Measurements from ENCODE around the gene ARHGEF37.

Gene ARHGEF37

GRCh38 chr5:149599375-149599774, 18.1 kb downstream of the ARHGEF37 start:
- no CpG with 5 or more reads among the region's 4 CpGs for WGBS (ENCODE audit: insufficient coverage, insufficient read length)
- no peaks in the 10 kb centered on the region for H3K9me3 ChIP-seq (ENCODE audit: control insufficient read depth, insufficient read depth, low read length)
- peaks cover 1% of the 10 kb centered on the region; the same call in 1 of the 2 replicates for H3K4me1 ChIP-seq (ENCODE audit: control insufficient read depth, insufficient read depth, low read length)
- H3K36me3 ChIP-seq (ENCODE audit: control insufficient read depth, insufficient read depth, low read length): no peaks in the 10 kb centered on the region
- no peaks in the 10 kb centered on the region for H3K27me3 ChIP-seq (ENCODE audit: control insufficient read depth, insufficient read depth, low read length)
- no peak overlapping the region for H3K4me3 ChIP-seq (ENCODE audit: low read length)
- DNase-seq (ENCODE audit: low read depth, low spot score): no peak
- H3K27ac ChIP-seq (ENCODE audit: low read length): no peak overlapping the region

DNA sequence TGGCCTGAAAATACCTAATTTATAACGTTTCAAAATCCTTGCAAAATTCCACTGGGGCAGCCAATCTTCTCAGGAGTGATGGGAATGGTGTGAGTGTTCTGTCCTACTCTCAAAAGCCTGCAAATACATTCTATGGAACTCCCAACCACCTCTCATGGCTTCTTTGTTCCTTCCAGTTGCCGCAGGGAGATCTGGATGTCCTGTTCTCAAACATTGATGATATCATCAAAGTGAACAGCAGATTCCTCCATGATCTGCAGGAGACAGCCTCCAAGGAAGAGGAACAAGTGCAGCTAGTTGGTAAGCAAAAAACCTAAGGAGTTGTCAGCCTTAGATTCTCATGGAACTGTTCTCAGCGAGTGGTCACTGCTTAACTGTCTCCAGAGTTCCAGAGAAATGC, 19.6 kb downstream of the ARHGEF37 start:
- H3K4me1 ChIP-seq (ENCODE audit: control insufficient read depth, insufficient read depth, low read length): peaks cover 1% of the 10 kb centered on the region; the same call in 1 of the 2 replicates
- H3K9me3 ChIP-seq (ENCODE audit: control insufficient read depth, insufficient read depth, low read length): no peaks in the 10 kb centered on the region
- no peak overlapping the region for H3K4me3 ChIP-seq (ENCODE audit: low read length)
- WGBS (ENCODE audit: insufficient coverage, insufficient read length): no CpG with 5 or more reads among the region's 3 CpGs
- H3K27me3 ChIP-seq (ENCODE audit: control insufficient read depth, insufficient read depth, low read length): no peaks in the 10 kb centered on the region
- H3K27ac ChIP-seq (ENCODE audit: low read length): no peak overlapping the region
- no peaks in the 10 kb centered on the region for H3K36me3 ChIP-seq (ENCODE audit: control insufficient read depth, insufficient read depth, low read length)
- DNase-seq (ENCODE audit: low read depth, low spot score): no peak

DNA sequence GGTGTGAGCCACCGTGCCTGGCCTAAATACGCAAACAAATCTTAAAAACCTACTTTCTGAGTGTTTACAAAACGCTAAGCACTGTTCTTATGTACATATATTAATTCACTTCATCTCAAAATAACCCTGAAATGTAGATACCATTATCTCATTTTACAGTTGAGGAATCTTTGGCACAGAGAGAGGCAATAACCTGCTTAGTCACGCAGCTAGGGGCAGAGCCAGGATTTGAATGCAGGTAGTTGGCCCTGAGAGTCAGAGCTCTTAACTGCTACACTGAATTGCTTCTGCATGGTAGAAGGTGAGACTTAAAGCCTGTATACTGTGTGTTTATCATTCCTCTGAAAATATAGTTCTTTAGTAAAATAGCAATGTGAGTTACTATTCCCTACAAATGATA, 21.9 kb downstream of the ARHGEF37 start:
- H3K4me3 ChIP-seq (ENCODE audit: low read length): no peak overlapping the region
- no peak overlapping the region for H3K27ac ChIP-seq (ENCODE audit: low read length)
- no peaks in the 10 kb centered on the region for H3K9me3 ChIP-seq (ENCODE audit: control insufficient read depth, insufficient read depth, low read length)
- no peaks in the 10 kb centered on the region for H3K27me3 ChIP-seq (ENCODE audit: control insufficient read depth, insufficient read depth, low read length)
- H3K4me1 ChIP-seq (ENCODE audit: control insufficient read depth, insufficient read depth, low read length): peaks cover 1% of the 10 kb centered on the region; the same call in 1 of the 2 replicates
- WGBS (ENCODE audit: insufficient coverage, insufficient read length): 100% methylated on average over 1 of the region's 4 CpGs
- DNase-seq (ENCODE audit: low read depth, low spot score): no peak
- no peaks in the 10 kb centered on the region for H3K36me3 ChIP-seq (ENCODE audit: control insufficient read depth, insufficient read depth, low read length)

DNA sequence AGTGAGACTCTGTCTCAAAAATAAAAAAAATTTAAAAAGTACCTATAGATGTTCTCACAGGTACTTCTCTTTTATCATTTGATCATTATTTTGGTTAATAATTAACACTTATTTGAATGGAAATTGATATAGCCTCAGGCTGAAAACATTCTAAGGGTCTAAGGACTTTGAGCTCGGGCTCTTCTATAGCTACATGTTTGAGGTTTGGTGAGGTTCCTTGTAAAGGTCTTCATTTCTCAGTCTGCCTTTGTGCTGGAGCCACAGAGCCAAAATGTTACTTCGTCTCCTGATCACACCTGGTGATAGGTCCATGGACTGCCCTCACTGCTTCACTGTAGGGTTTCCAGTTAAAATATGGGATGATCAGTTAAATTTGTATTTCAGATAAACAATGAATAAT, 22.6 kb downstream of the ARHGEF37 start:
- no peaks in the 10 kb centered on the region for H3K9me3 ChIP-seq (ENCODE audit: control insufficient read depth, insufficient read depth, low read length)
- H3K27me3 ChIP-seq (ENCODE audit: control insufficient read depth, insufficient read depth, low read length): no peaks in the 10 kb centered on the region
- H3K4me3 ChIP-seq (ENCODE audit: low read length): no peak overlapping the region
- no CpG with 5 or more reads among the region's 2 CpGs for WGBS (ENCODE audit: insufficient coverage, insufficient read length)
- H3K4me1 ChIP-seq (ENCODE audit: control insufficient read depth, insufficient read depth, low read length): peaks cover 1% of the 10 kb centered on the region; the same call in 1 of the 2 replicates
- DNase-seq (ENCODE audit: low read depth, low spot score): no peak
- no peaks in the 10 kb centered on the region for H3K36me3 ChIP-seq (ENCODE audit: control insufficient read depth, insufficient read depth, low read length)
- H3K27ac ChIP-seq (ENCODE audit: low read length): no peak overlapping the region

GRCh38 chr5:149604321-149604720, 23.0 kb downstream of the ARHGEF37 start:
- WGBS (ENCODE audit: insufficient coverage, insufficient read length): no CpG with 5 or more reads among the region's 1 CpG
- Histone ChIP-seq H3K4me1 (ENCODE audit: control insufficient read depth, insufficient read depth, low read length) (no peaks in the 10 kb centered on the region), H3K9me3 (ENCODE audit: control insufficient read depth, insufficient read depth, low read length) (no peaks in the 10 kb centered on the region)

DNA sequence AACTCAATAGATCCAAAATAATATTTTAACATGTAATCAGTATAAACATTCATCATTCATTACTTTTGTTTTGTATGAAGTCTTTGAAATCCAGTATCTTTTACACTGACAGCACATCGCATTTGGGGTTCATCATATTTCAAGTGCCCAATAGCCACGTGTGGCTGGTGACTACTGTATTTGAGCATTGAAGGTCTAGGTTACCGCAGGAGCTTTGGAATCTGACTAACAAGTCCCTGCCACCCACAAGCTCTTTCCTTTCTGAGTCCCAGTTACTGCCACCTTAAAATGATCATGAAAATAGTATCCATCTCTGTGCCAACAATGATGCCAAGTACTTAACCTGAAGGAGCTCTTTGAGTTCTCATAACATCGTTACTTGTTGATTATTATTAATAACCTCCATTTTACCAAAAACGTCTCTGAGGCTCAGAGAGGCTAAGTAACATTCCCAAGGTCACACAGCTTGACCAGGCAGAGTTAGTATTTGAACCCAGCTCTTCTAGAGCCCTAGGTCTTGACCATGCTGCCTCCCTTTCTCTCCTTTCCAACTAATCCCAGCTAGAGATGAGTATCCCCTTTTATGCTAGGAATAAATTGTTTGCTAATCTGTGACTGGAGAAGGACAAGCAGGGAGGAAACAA, 24.2 kb downstream of the ARHGEF37 start:
- no peak for DNase-seq (ENCODE audit: low read depth, low spot score)
- Histone ChIP-seq H3K27me3 (ENCODE audit: control insufficient read depth, insufficient read depth, low read length) (no peaks in the 10 kb centered on the region), H3K4me1 (ENCODE audit: control insufficient read depth, insufficient read depth, low read length) (no peaks in the 10 kb centered on the region), H3K9me3 (ENCODE audit: control insufficient read depth, insufficient read depth, low read length) (no peaks in the 10 kb centered on the region; the same call in 1 of the 2 replicates), H3K27ac (ENCODE audit: low read length) (no peak overlapping the region), H3K4me3 (ENCODE audit: low read length) (no peak overlapping the region), H3K36me3 (ENCODE audit: control insufficient read depth, insufficient read depth, low read length) (no peaks in the 10 kb centered on the region)
- WGBS (ENCODE audit: insufficient coverage, insufficient read length): no CpG with 5 or more reads among the region's 5 CpGs

More at GRCh38 chr5:149604321-149604720, 23.0 kb downstream of the ARHGEF37 start:
- Histone ChIP-seq H3K36me3 (ENCODE audit: control insufficient read depth, insufficient read depth, low read length) (no peaks in the 10 kb centered on the region), H3K4me3 (ENCODE audit: low read length) (no peak overlapping the region), H3K27me3 (ENCODE audit: control insufficient read depth, insufficient read depth, low read length) (no peaks in the 10 kb centered on the region), H3K27ac (ENCODE audit: low read length) (no peak overlapping the region)
- DNase-seq (ENCODE audit: low read depth, low spot score): no peak

GRCh38 chr5:149605998-149606724, 24.9 kb downstream of the ARHGEF37 start:
- no peak overlapping the region for H3K4me3 ChIP-seq (ENCODE audit: low read length)
- H3K27ac ChIP-seq (ENCODE audit: low read length): no peak overlapping the region
- no peak for DNase-seq (ENCODE audit: low read depth, low spot score)
- no peaks in the 10 kb centered on the region; the same call in 1 of the 2 replicates for H3K9me3 ChIP-seq (ENCODE audit: control insufficient read depth, insufficient read depth, low read length)
- H3K36me3 ChIP-seq (ENCODE audit: control insufficient read depth, insufficient read depth, low read length): no peaks in the 10 kb centered on the region
- WGBS (ENCODE audit: insufficient coverage, insufficient read length): no CpG with 5 or more reads among the region's 11 CpGs
- no peaks in the 10 kb centered on the region for H3K27me3 ChIP-seq (ENCODE audit: control insufficient read depth, insufficient read depth, low read length)
- H3K4me1 ChIP-seq (ENCODE audit: control insufficient read depth, insufficient read depth, low read length): no peaks in the 10 kb centered on the region

GRCh38 chr5:149608936-149609545, 27.7 kb downstream of the ARHGEF37 start:
- H3K4me3 ChIP-seq (ENCODE audit: low read length): no peak overlapping the region
- no peaks in the 10 kb centered on the region for H3K4me1 ChIP-seq (ENCODE audit: control insufficient read depth, insufficient read depth, low read length)
- no peaks in the 10 kb centered on the region; the same call in 1 of the 2 replicates for H3K27me3 ChIP-seq (ENCODE audit: control insufficient read depth, insufficient read depth, low read length)
- WGBS (ENCODE audit: insufficient coverage, insufficient read length): no CpG with 5 or more reads among the region's 4 CpGs
- H3K9me3 ChIP-seq (ENCODE audit: control insufficient read depth, insufficient read depth, low read length): no peaks in the 10 kb centered on the region; the same call in 1 of the 2 replicates
- no peak for DNase-seq (ENCODE audit: low read depth, low spot score)
- H3K27ac ChIP-seq (ENCODE audit: low read length): no peak overlapping the region
- no peaks in the 10 kb centered on the region for H3K36me3 ChIP-seq (ENCODE audit: control insufficient read depth, insufficient read depth, low read length)

- H3K36me3 ChIP-seq (ENCODE audit: control insufficient read depth, insufficient read depth, low read length): no peaks in the 10 kb centered on the region
- H3K4me3 ChIP-seq (ENCODE audit: low read length): no peak overlapping the region
- WGBS (ENCODE audit: insufficient coverage, insufficient read length): no CpG with 5 or more reads among the region's 14 CpGs
- DNase-seq (ENCODE audit: low read depth, low spot score): no peak
- H3K9me3 ChIP-seq (ENCODE audit: control insufficient read depth, insufficient read depth, low read length): no peaks in the 10 kb centered on the region; the same call in 1 of the 2 replicates
- H3K27me3 ChIP-seq (ENCODE audit: control insufficient read depth, insufficient read depth, low read length): no peaks in the 10 kb centered on the region; the same call in 1 of the 2 replicates
- H3K4me1 ChIP-seq (ENCODE audit: control insufficient read depth, insufficient read depth, low read length): no peaks in the 10 kb centered on the region
- H3K27ac ChIP-seq (ENCODE audit: low read length): no peak overlapping the region
Observed at GRCh38 chr5:149609640-149610219, 28.4 kb downstream of the ARHGEF37 start.

DNA sequence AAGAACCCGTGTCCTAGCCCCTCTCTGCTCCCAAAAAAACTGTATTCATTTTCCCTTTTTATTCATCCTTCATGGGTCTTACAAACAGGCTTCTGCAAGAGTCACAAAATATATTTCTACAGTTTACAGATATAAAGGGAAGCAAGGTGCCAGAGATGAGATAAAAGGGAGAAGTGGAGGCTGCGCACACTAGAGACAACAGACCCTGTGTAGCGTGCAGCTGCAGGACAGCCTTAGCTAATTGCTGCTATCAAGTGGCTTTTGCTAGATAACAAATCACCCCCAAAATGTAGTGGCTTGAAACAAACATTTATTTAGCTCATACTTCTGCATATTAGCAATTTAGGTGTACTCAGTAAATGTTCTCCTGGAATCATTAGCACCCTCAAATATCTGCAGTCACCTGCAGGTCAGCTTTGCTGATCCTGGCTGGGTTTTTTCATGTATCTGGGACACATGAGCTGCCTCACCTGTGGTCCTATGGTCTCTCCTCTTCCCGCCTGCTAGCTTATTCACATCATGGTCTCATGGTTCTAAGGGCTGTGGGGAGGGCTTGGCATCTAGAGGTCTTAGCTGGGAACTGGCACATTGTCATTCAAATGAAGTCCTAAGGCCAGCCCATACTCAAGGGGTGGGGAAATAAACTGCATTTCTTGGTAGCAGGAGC, 29.4 kb downstream of the ARHGEF37 start:
- Histone ChIP-seq H3K9me3 (ENCODE audit: control insufficient read depth, insufficient read depth, low read length) (no peaks in the 10 kb centered on the region; the same call in 1 of the 2 replicates), H3K4me1 (ENCODE audit: control insufficient read depth, insufficient read depth, low read length) (no peaks in the 10 kb centered on the region), H3K27me3 (ENCODE audit: control insufficient read depth, insufficient read depth, low read length) (no peaks in the 10 kb centered on the region; the same call in 1 of the 2 replicates), H3K4me3 (ENCODE audit: low read length) (no peak overlapping the region), H3K36me3 (ENCODE audit: control insufficient read depth, insufficient read depth, low read length) (no peaks in the 10 kb centered on the region), H3K27ac (ENCODE audit: low read length) (no peak overlapping the region)
- no CpG with 5 or more reads among the region's 4 CpGs for WGBS (ENCODE audit: insufficient coverage, insufficient read length)
- no peak for DNase-seq (ENCODE audit: low read depth, low spot score)
